NCI-H2081 treated with DMSO at 0.1 percent for 48 hours (cell line): ENCODE data around the gene OR2T34.
"Not testable (repeated sequence)": the region's sequence is repeated elsewhere in the genome, so short reads cannot be mapped to it uniquely, and the experiment has no call there.

Source experiments
- DNase-seq: peaks from one replicate; lab custom pipeline; 2025; lab: John Stamatoyannopoulos, UW

OR2T34 gene

DNA sequence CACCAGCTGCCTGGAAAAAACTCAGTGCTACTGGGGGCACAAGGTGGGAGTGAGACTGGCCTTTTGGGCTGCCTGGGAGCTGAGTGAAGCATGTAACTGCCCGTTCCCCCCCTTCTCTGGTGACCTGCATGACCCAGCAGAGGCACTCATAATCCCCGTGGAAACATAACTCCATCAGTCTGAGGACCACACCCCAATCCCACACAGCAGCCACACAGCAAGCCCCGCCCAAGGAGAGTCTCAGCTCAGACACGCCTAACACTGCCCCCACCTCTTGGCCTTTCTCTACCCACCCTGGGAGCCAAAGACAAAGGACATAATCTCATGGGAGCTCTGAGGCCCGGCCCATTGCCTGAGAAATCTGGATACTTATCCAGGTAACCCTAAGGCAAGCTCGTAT, 23.5 kb downstream of the OR2T34 start:
- not testable (repeated sequence) for DNase-seq

DNA sequence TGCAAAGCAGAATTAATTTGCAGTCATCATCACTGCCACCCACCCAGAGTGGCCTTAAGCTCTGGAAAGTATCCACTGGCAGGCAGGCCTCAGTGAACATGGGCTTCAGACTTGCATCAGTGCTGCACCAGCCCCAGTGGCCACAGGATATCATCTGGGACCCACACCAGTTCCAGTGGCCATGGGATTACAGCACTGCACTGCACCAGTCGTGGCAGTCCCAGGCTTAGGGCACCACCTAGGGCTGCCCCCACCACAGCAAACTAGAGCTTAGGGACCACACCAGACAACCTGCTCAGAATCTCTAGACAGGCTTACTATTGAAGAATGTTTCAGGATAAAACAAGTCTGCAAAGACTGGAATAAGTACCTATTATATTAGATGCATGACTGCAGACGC, 27.2 kb downstream of the OR2T34 start:
- not testable (repeated sequence) for DNase-seq

- not testable (repeated sequence) for DNase-seq
These were observed 37.1 kb downstream of the OR2T34 start for GRCh38 chr1:248537449-248537848.
